Fibroblast of the aortic adventitia (primary cell): ENCODE measurements around the gene KIF5C. TPM values are rescaled to one million over a fixed set of nuclear protein-coding genes. Genes with fewer than 3 reads are reported as not detected.

Source experiments
- DNase-seq: peaks from one replicate; pipeline ENCODE4 v3.0.0-alpha.2; 2010; ENCODE audit warnings: low read depth
- H3K4me3 ChIP-seq: 2 replicates; pipeline ENCODE4 v1.5.1; 2011; ENCODE audit warnings: low read depth, mild to moderate bottlenecking, control low read depth, low read length, moderate library complexity
- total RNA-seq: library from RNA; depleted of rRNA; stranded (reverse); fragments of >200 nt; gene quantifications from 2 replicates; pipeline ENCODE4 v1.2.3, GENCODE V29; 2012; ENCODE audit warnings: low replicate concordance
- TF ChIP-seq, protein P1 (sequence below): IDR thresholded peaks from 2 replicates; pipeline ENCODE4 v1.5.1; 2011; ENCODE audit warnings: mild to moderate bottlenecking, low read length, control low read depth, inconsistent platforms; ENCODE audit not compliant: insufficient read depth

KIF5C gene
- total RNA-seq, 1 donor: 0.09 TPM

DNA sequence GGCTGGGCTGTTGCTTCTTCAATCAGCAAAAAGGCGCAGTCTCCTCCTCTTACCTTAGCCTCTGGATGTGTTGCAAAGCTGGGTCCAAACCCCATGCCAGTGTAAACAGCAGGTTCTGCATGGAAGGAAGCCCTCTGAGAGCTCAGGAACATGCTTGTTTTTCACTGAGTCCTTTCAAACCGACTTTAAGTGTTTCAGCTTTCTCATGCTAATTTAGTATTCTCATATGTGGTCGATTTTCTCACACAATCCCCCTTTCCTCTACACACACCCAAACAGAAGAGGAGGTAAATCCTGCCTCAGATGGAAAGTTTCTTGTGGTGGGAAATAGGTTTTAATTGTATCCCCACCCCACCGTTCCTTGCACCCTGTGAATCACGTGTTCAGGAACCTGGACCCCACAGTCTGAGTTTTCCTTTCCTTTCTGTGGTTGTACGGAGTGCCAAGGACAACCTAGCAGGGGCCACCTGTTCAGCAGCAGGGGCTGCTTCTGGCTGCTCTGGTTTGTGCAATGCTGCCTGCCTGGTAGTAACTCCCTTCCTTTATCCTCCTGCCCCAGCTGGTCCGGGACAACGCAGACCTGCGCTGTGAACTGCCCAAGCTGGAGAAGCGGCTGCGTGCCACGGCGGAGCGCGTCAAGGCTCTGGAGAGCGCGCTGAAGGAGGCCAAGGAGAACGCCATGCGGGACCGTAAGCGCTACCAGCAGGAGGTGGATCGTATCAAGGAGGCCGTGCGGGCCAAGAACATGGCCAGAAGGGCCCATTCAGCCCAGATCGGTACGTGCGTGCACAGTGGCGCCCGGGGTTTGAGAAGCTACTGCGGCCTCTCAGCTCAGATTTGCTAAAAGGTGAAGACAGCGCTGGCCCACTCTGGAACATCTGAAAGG lies 134.8 kb downstream of the KIF5C start:
- no peak overlapping the region for H3K4me3 ChIP-seq

DNA sequence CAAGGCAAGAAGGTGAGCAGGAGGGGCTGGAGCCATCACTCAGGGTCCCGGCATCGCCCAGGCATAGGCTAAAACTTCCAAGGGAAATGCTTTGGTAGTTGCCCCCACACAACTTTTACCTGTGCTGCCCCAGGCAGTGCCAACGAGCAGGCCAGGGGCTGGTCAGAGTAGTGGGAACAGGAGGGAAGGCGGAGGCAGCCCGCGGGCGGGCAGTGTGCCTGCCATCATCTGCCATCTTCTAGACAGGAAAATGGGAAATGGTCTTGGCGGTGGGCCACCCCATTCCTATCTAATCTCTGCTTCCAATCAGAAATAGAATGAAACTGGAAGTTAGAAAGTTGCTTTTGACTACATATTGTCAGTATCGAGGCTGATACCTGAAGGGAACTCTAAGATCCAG lies 137.5 kb downstream of the KIF5C start:
- H3K4me3 ChIP-seq: no peak overlapping the region
- no peak for DNase-seq
- TF ChIP-seq, protein P1, sequence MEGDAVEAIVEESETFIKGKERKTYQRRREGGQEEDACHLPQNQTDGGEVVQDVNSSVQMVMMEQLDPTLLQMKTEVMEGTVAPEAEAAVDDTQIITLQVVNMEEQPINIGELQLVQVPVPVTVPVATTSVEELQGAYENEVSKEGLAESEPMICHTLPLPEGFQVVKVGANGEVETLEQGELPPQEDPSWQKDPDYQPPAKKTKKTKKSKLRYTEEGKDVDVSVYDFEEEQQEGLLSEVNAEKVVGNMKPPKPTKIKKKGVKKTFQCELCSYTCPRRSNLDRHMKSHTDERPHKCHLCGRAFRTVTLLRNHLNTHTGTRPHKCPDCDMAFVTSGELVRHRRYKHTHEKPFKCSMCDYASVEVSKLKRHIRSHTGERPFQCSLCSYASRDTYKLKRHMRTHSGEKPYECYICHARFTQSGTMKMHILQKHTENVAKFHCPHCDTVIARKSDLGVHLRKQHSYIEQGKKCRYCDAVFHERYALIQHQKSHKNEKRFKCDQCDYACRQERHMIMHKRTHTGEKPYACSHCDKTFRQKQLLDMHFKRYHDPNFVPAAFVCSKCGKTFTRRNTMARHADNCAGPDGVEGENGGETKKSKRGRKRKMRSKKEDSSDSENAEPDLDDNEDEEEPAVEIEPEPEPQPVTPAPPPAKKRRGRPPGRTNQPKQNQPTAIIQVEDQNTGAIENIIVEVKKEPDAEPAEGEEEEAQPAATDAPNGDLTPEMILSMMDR: no peak

More for the DNA sequence above, 134.8 kb downstream of the KIF5C start:
- TF ChIP-seq, protein P1: no peak
- no peak for DNase-seq

DNA sequence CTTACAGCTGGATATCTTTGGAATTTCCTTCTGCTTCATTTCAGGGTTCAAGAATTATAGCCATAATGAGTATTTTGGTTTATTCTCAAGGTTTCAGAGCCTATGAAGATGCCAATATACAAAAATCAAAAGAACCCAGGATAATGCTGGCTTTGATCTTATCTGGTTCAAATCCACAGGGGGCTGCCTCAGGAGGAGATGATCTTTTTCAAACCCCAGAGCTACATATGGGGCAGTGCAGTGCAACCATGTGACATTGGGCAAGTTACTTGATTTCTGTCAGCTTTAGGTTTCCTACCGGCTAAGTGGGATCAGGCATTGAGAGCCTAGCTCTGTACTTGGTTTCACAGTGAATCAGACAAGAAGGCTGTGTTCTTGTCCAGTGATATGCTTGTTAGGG lies 140.5 kb downstream of the KIF5C start:
- TF ChIP-seq, protein P1: no peak
- DNase-seq: no peak
- no peak overlapping the region for H3K4me3 ChIP-seq

DNA sequence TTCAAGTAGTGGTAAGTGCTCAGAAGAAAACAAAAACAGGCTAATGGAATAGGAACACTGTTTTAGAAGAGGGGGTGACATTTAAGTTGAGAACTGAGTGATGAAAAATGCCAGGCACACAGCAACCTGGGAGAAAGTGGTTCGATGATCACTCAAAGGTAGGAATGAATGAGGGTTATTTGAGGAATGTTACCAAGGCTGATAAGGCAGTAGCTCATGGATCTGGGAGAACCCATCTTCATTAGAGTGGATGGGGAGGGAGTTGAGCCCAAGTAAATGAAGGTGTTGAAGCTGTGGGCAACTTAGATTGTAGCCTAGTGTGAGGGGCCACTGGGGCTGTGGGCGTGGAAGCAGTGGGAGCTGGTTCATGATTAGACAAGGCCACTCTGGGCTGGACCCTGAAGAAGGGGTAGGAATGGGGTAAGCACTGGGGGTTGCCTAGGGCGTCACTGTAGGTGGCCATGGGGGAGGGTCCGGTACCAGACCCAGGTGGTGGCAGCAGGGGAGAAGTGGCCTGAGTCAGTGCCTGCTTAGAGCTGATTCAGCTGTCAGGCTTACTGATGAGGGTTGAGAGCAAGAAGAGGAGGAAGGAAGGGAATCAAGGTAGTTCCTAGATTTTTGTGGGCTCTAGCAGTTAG lies 141.0 kb downstream of the KIF5C start:
- TF ChIP-seq, protein P1: no peak
- no peak overlapping the region for H3K4me3 ChIP-seq

DNA sequence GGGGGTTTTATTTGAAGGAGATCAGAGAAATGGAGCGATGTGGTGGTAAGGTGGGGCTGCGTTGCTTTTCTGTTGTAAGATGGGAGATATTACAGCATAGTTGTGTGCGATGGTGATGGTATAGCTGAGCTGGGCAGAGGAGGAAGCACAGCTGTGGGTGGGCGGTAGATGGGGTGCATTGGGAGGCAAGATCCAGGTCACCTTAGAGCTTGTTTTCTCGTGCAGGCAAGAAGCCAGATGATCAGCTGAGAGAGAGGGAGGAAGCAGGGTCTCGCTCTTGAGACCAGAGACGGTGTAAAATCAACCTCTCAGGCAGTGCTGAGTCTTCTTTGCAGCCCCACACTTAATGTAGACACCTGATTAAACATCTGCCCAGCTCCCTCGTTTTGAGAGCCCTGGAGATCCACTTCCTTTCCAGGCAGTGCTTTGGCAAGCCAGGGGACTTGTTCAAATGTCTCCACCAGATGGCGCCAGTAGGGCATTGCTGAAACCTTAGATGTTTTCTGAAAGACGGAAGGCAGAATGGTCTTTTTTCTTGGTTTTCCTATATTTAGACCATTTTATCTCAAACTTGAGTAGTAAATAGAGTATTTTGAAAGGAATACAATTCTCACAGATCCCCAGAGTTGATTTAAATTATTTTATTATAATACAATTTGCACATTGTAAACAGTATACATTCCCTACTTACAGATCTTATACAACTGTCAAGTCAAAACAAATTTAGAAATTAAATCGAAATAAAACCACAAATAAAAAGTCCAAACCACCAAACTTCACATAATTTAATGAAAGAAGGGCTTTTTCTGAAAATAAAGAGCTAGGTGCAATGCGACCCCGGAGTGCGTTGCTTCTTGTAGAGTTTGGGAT lies 142.3 kb downstream of the KIF5C start:
- H3K4me3 ChIP-seq: no peak overlapping the region
- TF ChIP-seq, protein P1: peak; percentile 92
- DNase-seq: peak; percentile 86

More for the DNA sequence above, 141.0 kb downstream of the KIF5C start:
- DNase-seq: no peak

DNA sequence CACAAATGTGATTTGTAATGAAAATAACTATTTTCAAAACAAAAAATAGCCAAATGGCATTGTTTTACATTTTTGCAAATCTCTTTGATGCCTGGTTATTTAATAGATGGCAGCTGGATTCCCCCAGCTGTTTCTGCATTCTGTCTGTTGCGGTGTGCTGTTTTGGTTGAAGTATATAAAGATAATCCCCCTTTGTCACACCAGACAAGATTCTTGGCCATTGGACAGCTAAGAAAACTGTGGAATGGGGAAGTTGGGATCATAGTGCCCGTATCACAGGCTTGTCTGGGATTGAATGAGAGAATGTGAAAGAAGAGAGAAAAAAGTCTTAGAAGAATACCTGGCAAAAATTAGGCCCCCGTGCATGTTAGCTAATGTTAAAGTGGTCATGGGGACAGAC lies 144.0 kb downstream of the KIF5C start:
- no peak overlapping the region for H3K4me3 ChIP-seq
- TF ChIP-seq, protein P1: no peak
- no peak for DNase-seq
